Measurements from ENCODE around the gene GP1BB. TPM values are rescaled to one million over a fixed set of nuclear protein-coding genes. Genes with fewer than 3 reads are reported as not detected.
A peak's percentile ranks its signal among the peaks of the same experiment; 100 is the strongest.

The GP1BB gene
- total and polyA plus RNA-seq, 2 of the 13 experiments (the other 11 are each of a cell fraction or from before 2014, with no cell fraction given), result not detected

- H3K79me2 ChIP-seq (ENCODE audit: insufficient read depth, low read length), result no peaks in the 10 kb centered on the region
- no peaks in the 10 kb centered on the region; the same call in 1 of the 2 replicates for H4K20me1 ChIP-seq (ENCODE audit: insufficient read depth, low read length)
- in situ Hi-C loops (cut with HindIII; ENCODE audit: extremely low pct_ligation_motif_present, low pct_unique_long_range_greater_than_20kb), result loop anchor here (10.0 kb wide), 1 partner anchor 160 kb away; no protein-coding TSS in a partner anchor
- no peak overlapping the region for H3K4me3 ChIP-seq (replicated peaks in 1 of 3; ENCODE audit: insufficient read depth in 1 of 3, low read depth in 2 of 3, low read length in 3 of 3)
- BruUV-seq (replicated peaks), result no TSS peak
- H3K4me2 ChIP-seq (ENCODE audit: low read depth, low read length), result no peak overlapping the region
- no peaks in the 10 kb centered on the region for H3K9me3 ChIP-seq (ENCODE audit: low read length)
- H3K27me3 ChIP-seq (ENCODE audit: control insufficient read depth in 1 of 2, insufficient read depth in 2 of 2, low read length in 2 of 2), result peaks cover 21 to 94% of the 10 kb centered on the region in 2 experiments
- H3K9ac ChIP-seq (ENCODE audit: insufficient read depth, low read depth, low read length), result no peak overlapping the region
- FAIRE-seq (no peak), DNase-seq (ENCODE audit: low spot score) (no peak), ATAC-seq (no peak)
- CTCF ChIA-PET (ENCODE audit: low intra/inter-chr PET ratio, low total read pairs), result no interaction called here
- H3K36me3 ChIP-seq (replicated peaks in 1 of 2; ENCODE audit: control insufficient read depth in 1 of 2, insufficient read depth in 2 of 2, low read length in 2 of 2), result no peaks in the 10 kb centered on the region
- POLR2A ChIA-PET, result no interaction called here
- peaks cover 29% of the 10 kb centered on the region; the same call in 1 of the 2 replicates for H3K4me1 ChIP-seq (ENCODE audit: insufficient read depth, low read length)
- intact Hi-C loops (cut with micrococcal nuclease; ENCODE audit: unreplicated experiment), result no loop called here
- WGBS (ENCODE audit: low lambda C conversion rate), result 43% methylated on average over 9 of the region's 14 CpGs
- no peak overlapping the region for H3K27ac ChIP-seq (ENCODE audit: extremely low read length, insufficient read depth, low read length)
- no peak overlapping the region for H2AFZ ChIP-seq (ENCODE audit: low read length)
- peak; percentile 47; the same call in 1 of the 2 replicates for TF ChIP-seq EZH2 (conservative IDR thresholded peaks at IDR 0.05; ENCODE audit: low read depth, low read length)
- TF ChIP-seq ZNF572 (CRISPR knock-in tag; IDR thresholded peaks at IDR 0.05), result no peak
Measured at GRCh38 chr22:19754701-19755144, 31.4 kb downstream of the GP1BB start.

DNA sequence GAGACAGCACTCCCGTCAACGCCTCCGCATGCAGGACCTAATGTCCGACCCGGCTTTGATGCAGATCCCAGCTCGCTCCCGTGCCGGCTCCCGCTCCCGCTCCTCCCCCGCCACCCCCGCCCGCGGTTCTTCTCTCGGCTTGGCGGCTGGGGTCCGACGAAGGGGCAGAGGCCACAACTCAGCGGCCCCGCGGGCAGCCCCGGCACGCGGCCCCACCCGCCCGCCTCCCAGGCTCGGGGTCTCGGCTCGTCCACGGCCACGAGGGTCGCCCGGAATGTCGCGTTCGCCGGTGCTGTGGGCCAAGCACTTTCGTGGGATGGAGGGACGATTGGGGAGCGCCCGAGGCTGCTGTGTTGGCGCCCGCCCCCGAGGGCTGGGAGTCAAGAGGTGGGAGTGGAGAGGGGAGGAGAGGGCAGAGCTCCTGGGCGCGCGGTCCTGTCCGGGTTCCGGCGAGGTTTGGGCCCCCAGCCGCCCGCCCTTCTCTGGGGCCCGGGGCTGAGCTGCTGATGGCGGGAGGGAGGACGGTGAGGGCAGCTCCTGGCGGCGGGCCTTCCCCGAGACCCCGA, 31.9 kb downstream of the GP1BB start:
- DNase-seq (ENCODE audit: low spot score) (no peak), FAIRE-seq (no peak), ATAC-seq (no peak)
- WGBS (ENCODE audit: low lambda C conversion rate), result 0% methylated on average over 5 of the region's 59 CpGs
- CTCF ChIA-PET (ENCODE audit: low intra/inter-chr PET ratio, low total read pairs), result interaction anchor here (3.1 kb wide), 1 partner anchor 155 kb away, joined by 14 read pairs; no protein-coding TSS in a partner anchor
- intact Hi-C loops (cut with micrococcal nuclease; ENCODE audit: unreplicated experiment) (no loop called here), in situ Hi-C loops (cut with HindIII; ENCODE audit: extremely low pct_ligation_motif_present, low pct_unique_long_range_greater_than_20kb) (loop anchor here (10.0 kb wide), 1 partner anchor 160 kb away; no protein-coding TSS in a partner anchor)
- H3K9ac ChIP-seq (ENCODE audit: insufficient read depth, low read depth, low read length), result no peak overlapping the region
- H3K4me1 ChIP-seq (ENCODE audit: insufficient read depth, low read length), result peaks cover 29% of the 10 kb centered on the region; the same call in 1 of the 2 replicates
- POLR2A ChIA-PET, result no interaction called here
- H3K36me3 ChIP-seq (replicated peaks in 1 of 2; ENCODE audit: control insufficient read depth in 1 of 2, insufficient read depth in 2 of 2, low read length in 2 of 2), result no peaks in the 10 kb centered on the region
- H2AFZ ChIP-seq (ENCODE audit: low read length), result no peak overlapping the region
- no peak overlapping the region for H3K27ac ChIP-seq (ENCODE audit: extremely low read length, insufficient read depth, low read length)
- H3K79me2 ChIP-seq (ENCODE audit: insufficient read depth, low read length), result no peaks in the 10 kb centered on the region
- TF ChIP-seq ZNF263 (CRISPR knock-in tag; IDR thresholded peaks at IDR 0.05) (peak; percentile 52; the same call in 1 of the 2 replicates), ZNF33B (CRISPR knock-in tag; IDR thresholded peaks at IDR 0.05) (no peak)
- H4K20me1 ChIP-seq (ENCODE audit: insufficient read depth, low read length), result no peaks in the 10 kb centered on the region; the same call in 1 of the 2 replicates
- H3K9me3 ChIP-seq (ENCODE audit: low read length), result no peaks in the 10 kb centered on the region
- no peak overlapping the region for H3K4me3 ChIP-seq (replicated peaks in 1 of 3; ENCODE audit: insufficient read depth in 1 of 3, low read depth in 2 of 3, low read length in 3 of 3)
- peaks cover 17 to 94% of the 10 kb centered on the region in 2 experiments for H3K27me3 ChIP-seq (ENCODE audit: control insufficient read depth in 1 of 2, insufficient read depth in 2 of 2, low read length in 2 of 2)
- H3K4me2 ChIP-seq (ENCODE audit: low read depth, low read length), result 0 out of 2 replicates have a peak overlapping the region, but pooled peaks have one; percentile 7
- no TSS peak for BruUV-seq (replicated peaks)

All from HepG2 (cell line).